PC-9 (cell line): ENCODE data around the gene RAB11FIP4.

Experiments
- CTCF ChIP-seq: fragments of 200-600 bp; sonication (generic); conservative IDR thresholded peaks from 2 replicates; pipeline ENCODE4 v1.6.1; 2017; ENCODE audit warnings: mixed run types, antibody characterized with exemption, mild to moderate bottlenecking, moderate library complexity
- EZH2 ChIP-seq: fragments of 200-600 bp; sonication (generic); IDR thresholded peaks from 2 replicates; pipeline ENCODE4 v1.8.0; 2017; ENCODE audit warnings: antibody characterized with exemption, low read depth

DNA sequence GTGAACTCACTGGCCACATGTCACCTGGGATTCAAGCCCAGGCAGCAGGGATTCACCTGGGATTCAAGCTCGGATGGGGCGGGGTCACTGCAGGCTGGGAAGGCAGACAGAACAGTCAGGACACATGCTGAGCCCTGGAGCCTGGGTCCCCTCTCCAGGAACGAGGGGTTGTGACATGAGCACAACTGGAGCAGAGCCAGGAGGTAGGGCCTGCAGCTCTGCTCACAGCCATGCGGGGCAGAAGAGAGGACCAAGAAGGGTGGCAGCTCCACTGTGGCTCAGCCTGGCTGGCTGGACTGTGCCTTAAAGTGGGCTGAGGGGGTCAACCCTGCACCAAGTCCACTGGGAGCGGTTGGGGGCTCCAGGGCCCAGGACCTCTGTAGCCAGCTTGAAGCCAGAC is 150.1 kb downstream of the RAB11FIP4 start:
- TF ChIP-seq CTCF (no peak; the same call in 1 of the 2 replicates), EZH2 (no peak)
